HG02642 (cell line): ENCODE measurements around the gene PNRC2.
"Not testable (repeated sequence)": the region's sequence is repeated elsewhere in the genome, so short reads cannot be mapped to it uniquely, and the experiment has no call there.

Source experiments
- ATAC-seq: cut with Tn5 transposase; IDR thresholded peaks from one replicate; pipeline ENCODE4 v1.9.1; 2021; ENCODE audit warnings: mild to moderate bottlenecking; ENCODE audit not compliant: unreplicated experiment, poor library complexity

Gene PNRC2

GRCh38 chr1:23984417-23985186 lies 25.0 kb downstream of the PNRC2 start:
- no peak for ATAC-seq

GRCh38 chr1:23987038-23987437 lies 27.4 kb downstream of the PNRC2 start:
- ATAC-seq: not testable (repeated sequence)

GRCh38 chr1:23989263-23989662 lies 29.6 kb downstream of the PNRC2 start:
- ATAC-seq: no peak

- ATAC-seq: not testable (repeated sequence)
Measured at GRCh38 chr1:23992011-23992410, 32.4 kb downstream of the PNRC2 start.

GRCh38 chr1:23995431-23995837 lies 35.8 kb downstream of the PNRC2 start:
- no peak for ATAC-seq

- no peak for ATAC-seq
Measured at GRCh38 chr1:23996700-23997229, 37.1 kb downstream of the PNRC2 start.

- no peak for ATAC-seq
Measured at GRCh38 chr1:23997812-23998211, 38.2 kb downstream of the PNRC2 start.

- ATAC-seq: no peak
Measured at GRCh38 chr1:23999156-23999671, 39.6 kb downstream of the PNRC2 start.

- ATAC-seq: no peak
Measured at GRCh38 chr1:24002695-24003094, 43.1 kb downstream of the PNRC2 start.

GRCh38 chr1:24003331-24003972 lies 43.8 kb downstream of the PNRC2 start:
- no peak for ATAC-seq

- no peak for ATAC-seq
Measured at GRCh38 chr1:24004132-24004531, 44.5 kb downstream of the PNRC2 start.

GRCh38 chr1:24005163-24005562 lies 45.5 kb downstream of the PNRC2 start:
- ATAC-seq: no peak

GRCh38 chr1:24007079-24007478 lies 47.5 kb downstream of the PNRC2 start:
- no peak for ATAC-seq

GRCh38 chr1:24008574-24009184 lies 49.1 kb downstream of the PNRC2 start:
- not testable (repeated sequence) for ATAC-seq

GRCh38 chr1:24009406-24009805 lies 49.8 kb downstream of the PNRC2 start:
- no peak for ATAC-seq

GRCh38 chr1:24010650-24011049 lies 51.0 kb downstream of the PNRC2 start:
- no peak for ATAC-seq

GRCh38 chr1:24012878-24013277 lies 53.2 kb downstream of the PNRC2 start:
- not testable (repeated sequence) for ATAC-seq
